Hepatocyte (in vitro differentiated cells): Measurements from ENCODE around the gene GDPGP1. TPM values are rescaled to one million over a fixed set of nuclear protein-coding genes. Genes with fewer than 3 reads are reported as not detected.
A peak's percentile ranks its signal among the peaks of the same experiment; 100 is the strongest.

ENCODE experiments used
- DNase-seq: peaks from one replicate; pipeline ENCODE4 v3.0.0-alpha.2; 2016; ENCODE audit warnings: low spot score
- H2AFZ ChIP-seq: fragments of 200-600 bp; sonication (generic); 2 replicates; pipeline ENCODE4 v1.6.0; 2016; ENCODE audit warnings: antibody characterized with exemption, mild to moderate bottlenecking
- H3K27ac ChIP-seq: fragments of 200-600 bp; sonication (generic); 2 replicates; pipeline ENCODE4 v1.5.1; 2016; ENCODE audit warnings: mild to moderate bottlenecking
- H3K27me3 ChIP-seq: fragments of 200-600 bp; sonication (generic); 2 replicates; pipeline ENCODE4 v1.6.1; 2016
- H3K36me3 ChIP-seq: fragments of 200-600 bp; sonication (generic); replicated peaks from 2 replicates; pipeline ENCODE4 v1.5.1; 2016; ENCODE audit warnings: low read depth; ENCODE audit not compliant: insufficient read depth
- H3K4me1 ChIP-seq: fragments of 200-600 bp; sonication (generic); 2 replicates; pipeline ENCODE4 v1.5.1; 2016; ENCODE audit warnings: mild to moderate bottlenecking, moderate library complexity; ENCODE audit not compliant: insufficient read depth
- H3K4me2 ChIP-seq: fragments of 200-600 bp; sonication (generic); 2 replicates; pipeline ENCODE4 v1.6.0; 2016
- H3K4me3 ChIP-seq: fragments of 200-600 bp; sonication (generic); 2 replicates; pipeline ENCODE4 v1.5.1; 2016; ENCODE audit warnings: mild to moderate bottlenecking
- H3K79me2 ChIP-seq: fragments of 200-600 bp; sonication (generic); 2 replicates; pipeline ENCODE4 v1.6.0; 2017; ENCODE audit warnings: mild to moderate bottlenecking
- H3K9me2 ChIP-seq: fragments of 200-600 bp; sonication (generic); replicated peaks from 2 replicates; pipeline ENCODE4 v1.6.0; 2017; ENCODE audit warnings: mild to moderate bottlenecking; ENCODE audit not compliant: insufficient read depth
- H3K9me3 ChIP-seq: fragments of 200-600 bp; sonication (generic); 2 replicates; pipeline ENCODE4 v1.5.1; 2016; ENCODE audit warnings: low read depth, mild to moderate bottlenecking
- H4K20me1 ChIP-seq: fragments of 200-600 bp; sonication (generic); 2 replicates; pipeline ENCODE4 v1.6.0; 2016; ENCODE audit warnings: mild to moderate bottlenecking; ENCODE audit not compliant: insufficient read depth, poor library complexity, severe bottlenecking
- CTCF ChIP-seq: fragments of 200-600 bp; sonication (generic); IDR thresholded peaks from 2 replicates; pipeline ENCODE4 v1.5.1; 2016; ENCODE audit warnings: antibody characterized with exemption, mild to moderate bottlenecking; ENCODE audit not compliant: poor library complexity
- EZH2 ChIP-seq: fragments of 200-600 bp; sonication (generic); IDR thresholded peaks from 2 replicates; pipeline ENCODE4 v1.6.1; 2016; ENCODE audit warnings: antibody characterized with exemption, mild to moderate bottlenecking, borderline replicate concordance
- EZH2phosphoT487 ChIP-seq: fragments of 200-600 bp; sonication (generic); IDR thresholded peaks from one replicate; pipeline ENCODE4 v1.6.1; 2018; ENCODE audit warnings: antibody characterized with exemption, mild to moderate bottlenecking, low read depth, moderate library complexity; ENCODE audit not compliant: unreplicated experiment, severe bottlenecking
- WGBS: methylation state at CpG from one replicate; pipeline ENCODE4 v1.1.6; 2016; ENCODE audit warnings: low lambda C conversion rate; ENCODE audit errors: missing lambda C conversion rate; 5-methylcytosine and 5-hydroxymethylcytosine counted together
- polyA plus RNA-seq: library from polyadenylated mRNA; unstranded; fragments of >200 nt; fragmentation: Nextera tagmentation; extraction: Ambion mirVana; gene quantifications from 2 replicates; pipeline ENCODE4 v1.2.1, GENCODE V29; 2016
- total RNA-seq: library from RNA; depleted of rRNA; stranded (reverse); fragments of >200 nt; gene quantifications from 2 replicates; pipeline ENCODE4 v1.2.3, GENCODE V29; 2014

Gene GDPGP1
- total and polyA plus RNA-seq, 2 experiments from 2014 or later: 0.56 to 6.8 TPM

GRCh38 chr15:90213818-90214204, 20.2 kb upstream of the GDPGP1 start:
- no peaks in the 10 kb centered on the region for H3K27me3 ChIP-seq
- peaks cover 27% of the 10 kb centered on the region for H3K4me1 ChIP-seq
- no peak overlapping the region for H3K4me2 ChIP-seq
- no peak for DNase-seq
- 85% methylated on average over 11 of the region's 11 CpGs for WGBS
- H4K20me1 ChIP-seq: no peaks in the 10 kb centered on the region
- H2AFZ ChIP-seq: no peak overlapping the region
- H3K4me3 ChIP-seq: no peak overlapping the region
- no peaks in the 10 kb centered on the region for H3K9me3 ChIP-seq
- no peaks in the 10 kb centered on the region for H3K36me3 ChIP-seq
- H3K9me2 ChIP-seq: no peaks in the 10 kb centered on the region
- H3K79me2 ChIP-seq: peaks cover 69% of the 10 kb centered on the region
- TF ChIP-seq EZH2phosphoT487: no peak
- TF ChIP-seq CTCF: no peak
- TF ChIP-seq EZH2: no peak
- peak overlapping the region; percentile 90 for H3K27ac ChIP-seq

- Histone ChIP-seq H3K4me2 (no peak overlapping the region), H3K4me1 (peaks cover 27% of the 10 kb centered on the region), H3K9me3 (no peaks in the 10 kb centered on the region), H3K36me3 (no peaks in the 10 kb centered on the region), H2AFZ (no peak overlapping the region), H3K4me3 (no peak overlapping the region), H3K27me3 (no peaks in the 10 kb centered on the region), H3K9me2 (no peaks in the 10 kb centered on the region), H4K20me1 (no peaks in the 10 kb centered on the region), H3K79me2 (peaks cover 61% of the 10 kb centered on the region), H3K27ac (peak overlapping the region; percentile 90)
- peak; percentile 26 for DNase-seq
- TF ChIP-seq EZH2 (no peak), CTCF (no peak), EZH2phosphoT487 (no peak)
- 90% methylated on average over 7 of the region's 8 CpGs for WGBS
Observed at GRCh38 chr15:90214553-90215196, 19.3 kb upstream of the GDPGP1 start.

- peaks cover 36% of the 10 kb centered on the region for H3K79me2 ChIP-seq
- no peaks in the 10 kb centered on the region for H3K9me3 ChIP-seq
- H3K9me2 ChIP-seq: no peaks in the 10 kb centered on the region
- no peak overlapping the region for H2AFZ ChIP-seq
- TF ChIP-seq EZH2 (no peak), EZH2phosphoT487 (no peak), CTCF (no peak)
- WGBS: 89% methylated on average over 9 of the region's 9 CpGs
- DNase-seq: no peak
- H3K27ac ChIP-seq: no peak overlapping the region
- H4K20me1 ChIP-seq: no peaks in the 10 kb centered on the region
- no peak overlapping the region for H3K4me2 ChIP-seq
- H3K4me3 ChIP-seq: no peak overlapping the region
- peaks cover 12% of the 10 kb centered on the region for H3K4me1 ChIP-seq
- no peaks in the 10 kb centered on the region for H3K27me3 ChIP-seq
- H3K36me3 ChIP-seq: no peaks in the 10 kb centered on the region
Observed at GRCh38 chr15:90217671-90218394, 16.2 kb upstream of the GDPGP1 start.
